IPS-18a (cell line): Measurements from ENCODE around the gene REG4.

Experiments used
- H3K27ac ChIP-seq: one replicate; pipeline ENCODE4 v1.5.1; 2013; ENCODE audit warnings: low read length
- H3K27me3 ChIP-seq: one replicate; pipeline ENCODE4 v1.6.1; 2013; ENCODE audit warnings: mild to moderate bottlenecking, low read length; ENCODE audit not compliant: control insufficient read depth, insufficient read depth
- H3K36me3 ChIP-seq: one replicate; pipeline ENCODE4 v1.6.1; 2013; ENCODE audit warnings: low read depth, low read length; ENCODE audit not compliant: control insufficient read depth
- H3K4me1 ChIP-seq: one replicate; pipeline ENCODE4 v1.6.1; 2013; ENCODE audit warnings: low read depth, low read length; ENCODE audit not compliant: control insufficient read depth
- H3K4me3 ChIP-seq: one replicate; pipeline ENCODE4 v1.5.1; 2013; ENCODE audit warnings: low read length
- H3K9ac ChIP-seq: one replicate; pipeline ENCODE4 v1.6.1; 2013; ENCODE audit warnings: mild to moderate bottlenecking, low read length, moderate library complexity
- H3K9me3 ChIP-seq: one replicate; pipeline ENCODE4 v1.6.1; 2013; ENCODE audit warnings: low read depth, low read length; ENCODE audit not compliant: control insufficient read depth

REG4 gene

GRCh38 chr1:119806489-119806888 is 4.8 kb downstream of the REG4 start:
- H3K27me3 ChIP-seq, result no peaks in the 10 kb centered on the region
- H3K27ac ChIP-seq, result no peak overlapping the region
- no peaks in the 10 kb centered on the region for H3K4me1 ChIP-seq
- H3K9me3 ChIP-seq, result no peaks in the 10 kb centered on the region
- no peaks in the 10 kb centered on the region for H3K36me3 ChIP-seq
- H3K4me3 ChIP-seq, result no peak overlapping the region
- no peak overlapping the region for H3K9ac ChIP-seq

GRCh38 chr1:119805746-119806145 is 5.5 kb downstream of the REG4 start:
- no peaks in the 10 kb centered on the region for H3K27me3 ChIP-seq
- no peaks in the 10 kb centered on the region for H3K4me1 ChIP-seq
- H3K9me3 ChIP-seq, result no peaks in the 10 kb centered on the region
- H3K9ac ChIP-seq, result no peak overlapping the region
- no peak overlapping the region for H3K4me3 ChIP-seq
- H3K27ac ChIP-seq, result no peak overlapping the region
- H3K36me3 ChIP-seq, result no peaks in the 10 kb centered on the region

GRCh38 chr1:119805247-119805646 is 6.0 kb downstream of the REG4 start:
- Histone ChIP-seq H3K9me3 (no peaks in the 10 kb centered on the region), H3K4me1 (no peaks in the 10 kb centered on the region), H3K27me3 (no peaks in the 10 kb centered on the region), H3K27ac (no peak overlapping the region), H3K4me3 (no peak overlapping the region), H3K36me3 (no peaks in the 10 kb centered on the region), H3K9ac (no peak overlapping the region)

- H3K4me1 ChIP-seq, result no peaks in the 10 kb centered on the region
- no peak overlapping the region for H3K4me3 ChIP-seq
- H3K27ac ChIP-seq, result no peak overlapping the region
- H3K36me3 ChIP-seq, result no peaks in the 10 kb centered on the region
- no peak overlapping the region for H3K9ac ChIP-seq
- no peaks in the 10 kb centered on the region for H3K27me3 ChIP-seq
- H3K9me3 ChIP-seq, result no peaks in the 10 kb centered on the region
These were observed 11.6 kb downstream of the REG4 start for GRCh38 chr1:119799599-119800177.

- H3K9me3 ChIP-seq, result no peaks in the 10 kb centered on the region
- H3K27ac ChIP-seq, result no peak overlapping the region
- no peaks in the 10 kb centered on the region for H3K36me3 ChIP-seq
- no peaks in the 10 kb centered on the region for H3K4me1 ChIP-seq
- H3K4me3 ChIP-seq, result no peak overlapping the region
- H3K9ac ChIP-seq, result no peak overlapping the region
- H3K27me3 ChIP-seq, result no peaks in the 10 kb centered on the region
These were observed 12.3 kb downstream of the REG4 start for GRCh38 chr1:119799003-119799402.

GRCh38 chr1:119797606-119798005 is 13.7 kb downstream of the REG4 start:
- Histone ChIP-seq H3K4me1 (no peaks in the 10 kb centered on the region), H3K9ac (no peak overlapping the region), H3K36me3 (no peaks in the 10 kb centered on the region), H3K4me3 (no peak overlapping the region), H3K27me3 (no peaks in the 10 kb centered on the region), H3K9me3 (no peaks in the 10 kb centered on the region), H3K27ac (no peak overlapping the region)

GRCh38 chr1:119797162-119797561 is 14.1 kb downstream of the REG4 start:
- no peaks in the 10 kb centered on the region for H3K9me3 ChIP-seq
- H3K4me1 ChIP-seq, result no peaks in the 10 kb centered on the region
- H3K36me3 ChIP-seq, result no peaks in the 10 kb centered on the region
- H3K4me3 ChIP-seq, result no peak overlapping the region
- no peak overlapping the region for H3K9ac ChIP-seq
- no peak overlapping the region for H3K27ac ChIP-seq
- no peaks in the 10 kb centered on the region for H3K27me3 ChIP-seq

- no peaks in the 10 kb centered on the region for H3K4me1 ChIP-seq
- no peak overlapping the region for H3K27ac ChIP-seq
- H3K9ac ChIP-seq, result no peak overlapping the region
- no peaks in the 10 kb centered on the region for H3K9me3 ChIP-seq
- no peak overlapping the region for H3K4me3 ChIP-seq
- no peaks in the 10 kb centered on the region for H3K36me3 ChIP-seq
- H3K27me3 ChIP-seq, result no peaks in the 10 kb centered on the region
These were observed 15.7 kb downstream of the REG4 start for GRCh38 chr1:119795261-119796200.

- Histone ChIP-seq H3K36me3 (no peaks in the 10 kb centered on the region), H3K4me3 (no peak overlapping the region), H3K9ac (no peak overlapping the region), H3K9me3 (no peaks in the 10 kb centered on the region), H3K4me1 (no peaks in the 10 kb centered on the region), H3K27me3 (no peaks in the 10 kb centered on the region), H3K27ac (no peak overlapping the region)
These were observed 16.4 kb downstream of the REG4 start for GRCh38 chr1:119794876-119795240.

- no peaks in the 10 kb centered on the region for H3K4me1 ChIP-seq
- H3K9ac ChIP-seq, result no peak overlapping the region
- H3K27ac ChIP-seq, result no peak overlapping the region
- no peaks in the 10 kb centered on the region for H3K36me3 ChIP-seq
- H3K9me3 ChIP-seq, result no peaks in the 10 kb centered on the region
- no peaks in the 10 kb centered on the region for H3K27me3 ChIP-seq
- no peak overlapping the region for H3K4me3 ChIP-seq
These were observed 16.9 kb downstream of the REG4 start for GRCh38 chr1:119794230-119794875.

- H3K4me1 ChIP-seq, result no peaks in the 10 kb centered on the region
- H3K9me3 ChIP-seq, result no peaks in the 10 kb centered on the region
- H3K27me3 ChIP-seq, result no peaks in the 10 kb centered on the region
- no peak overlapping the region for H3K9ac ChIP-seq
- no peak overlapping the region for H3K27ac ChIP-seq
- no peaks in the 10 kb centered on the region for H3K36me3 ChIP-seq
- H3K4me3 ChIP-seq, result no peak overlapping the region
These were observed 19.9 kb downstream of the REG4 start for GRCh38 chr1:119791377-119791776.
